HG03196 (cell line): ENCODE measurements around the gene CEP170B.
"Not testable (repeated sequence)": the region's sequence is repeated elsewhere in the genome, so short reads cannot be mapped to it uniquely, and the experiment has no call there.

Experiments used
- ATAC-seq: cut with Tn5 transposase; IDR thresholded peaks from one replicate; pipeline ENCODE4 v1.9.1; 2021; ENCODE audit not compliant: unreplicated experiment

Gene CEP170B

DNA sequence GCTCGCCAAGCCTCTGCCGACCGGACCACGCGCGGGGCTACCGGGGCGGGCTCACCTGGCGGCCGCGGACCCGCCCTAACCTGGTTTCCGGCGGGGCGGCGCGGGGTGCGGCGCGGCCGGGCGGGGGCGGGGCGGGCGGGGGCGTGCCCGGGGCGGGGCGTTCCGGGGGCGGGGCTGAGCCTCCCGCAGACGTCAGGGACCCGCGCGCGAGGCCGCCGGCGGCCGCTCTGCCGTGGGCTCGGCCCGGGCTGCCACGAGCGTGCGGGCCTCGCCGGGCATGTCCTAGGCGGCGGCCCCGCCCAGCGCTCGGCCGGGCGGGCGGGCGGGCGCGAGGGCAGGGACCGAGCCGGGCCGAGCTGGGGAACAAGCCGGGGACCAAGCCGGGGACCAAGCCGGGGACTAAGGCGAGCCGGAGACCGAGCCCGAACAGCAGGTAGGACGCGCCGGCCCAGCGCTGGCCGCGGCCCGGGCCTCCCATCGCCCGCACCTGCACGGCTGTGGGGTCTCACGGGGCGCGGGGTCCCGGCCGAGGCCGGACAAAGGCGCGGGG, at the start of gene CEP170B:
TSS of gene CEP170B (plus strand) at position 188 of the 550 bp plus-strand sequence. CDS start 3,183 bp downstream, outside the sequence.
- no peak for ATAC-seq

DNA sequence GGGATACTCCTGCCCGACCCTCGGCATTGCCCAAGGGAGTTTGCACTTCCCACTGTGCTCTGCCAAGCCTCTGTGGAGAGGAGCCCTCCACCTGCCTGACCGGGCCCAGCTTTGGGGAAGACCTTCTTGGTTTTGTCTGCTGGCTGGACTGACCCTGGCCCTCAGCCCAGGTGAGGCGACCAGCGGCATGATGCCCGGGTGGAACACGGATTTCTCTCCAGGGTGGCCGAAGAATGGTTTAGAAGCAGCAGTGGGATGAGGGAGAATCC, 48.5 kb upstream of the CEP170B start:
- ATAC-seq: no peak

DNA sequence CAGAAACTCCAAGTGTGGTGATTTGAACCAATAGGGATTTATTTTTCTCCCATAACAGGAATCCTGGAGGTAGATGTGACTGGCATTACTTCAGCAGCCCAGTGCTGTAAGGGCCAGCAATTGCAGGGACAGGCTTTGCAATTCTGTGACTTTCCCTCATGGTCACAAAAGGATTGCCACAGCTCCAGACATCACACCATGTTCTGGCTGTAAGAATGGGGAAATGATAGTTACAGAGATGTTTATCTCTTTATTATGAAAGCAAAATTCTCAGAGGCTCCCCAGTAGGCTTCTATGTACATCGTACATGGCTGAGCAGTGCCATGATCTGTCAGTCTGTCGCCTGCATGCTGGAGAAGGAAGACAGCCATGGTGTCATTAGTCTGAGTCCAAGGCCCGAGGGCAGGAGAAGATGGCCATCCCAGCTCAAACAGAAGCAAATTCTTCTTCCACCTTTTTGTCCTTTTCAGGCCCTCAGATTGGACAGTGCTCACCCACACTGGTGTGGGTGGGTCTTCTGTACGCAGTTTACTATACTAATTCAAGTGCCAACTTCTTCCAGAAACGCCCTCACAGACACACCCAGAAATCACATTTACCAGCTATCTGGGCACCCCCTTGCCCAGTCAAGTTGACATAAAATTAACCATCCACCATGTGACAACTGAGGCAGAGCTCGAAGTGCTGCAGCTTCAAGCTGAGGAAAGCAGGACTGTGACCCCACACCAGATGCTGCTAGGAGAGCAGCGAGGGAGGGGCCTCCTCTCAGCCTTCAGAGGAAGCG, 46.9 kb upstream of the CEP170B start:
- no peak for ATAC-seq

DNA sequence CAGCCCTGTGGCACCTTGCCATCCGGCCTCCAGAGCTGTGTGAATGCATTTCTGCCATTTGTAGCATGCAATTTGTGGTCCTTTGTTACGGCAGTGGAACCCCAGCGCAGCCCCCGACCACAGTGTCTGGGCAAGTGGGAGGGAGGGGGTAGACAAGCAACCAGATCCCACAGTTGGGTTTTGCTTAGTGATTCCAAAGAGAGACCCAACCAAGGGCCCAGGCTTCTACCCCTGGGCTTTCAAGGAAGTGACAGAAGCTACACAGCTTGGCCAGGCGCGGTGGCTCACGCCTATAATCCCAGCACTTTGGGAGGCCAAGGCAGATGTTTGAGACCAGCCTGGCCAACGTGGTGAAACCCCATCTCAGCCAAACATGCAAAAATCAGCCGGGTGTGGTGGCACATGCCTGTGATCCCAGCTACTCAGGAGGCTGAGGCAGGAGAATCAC, 46.3 kb upstream of the CEP170B start:
- no peak for ATAC-seq

DNA sequence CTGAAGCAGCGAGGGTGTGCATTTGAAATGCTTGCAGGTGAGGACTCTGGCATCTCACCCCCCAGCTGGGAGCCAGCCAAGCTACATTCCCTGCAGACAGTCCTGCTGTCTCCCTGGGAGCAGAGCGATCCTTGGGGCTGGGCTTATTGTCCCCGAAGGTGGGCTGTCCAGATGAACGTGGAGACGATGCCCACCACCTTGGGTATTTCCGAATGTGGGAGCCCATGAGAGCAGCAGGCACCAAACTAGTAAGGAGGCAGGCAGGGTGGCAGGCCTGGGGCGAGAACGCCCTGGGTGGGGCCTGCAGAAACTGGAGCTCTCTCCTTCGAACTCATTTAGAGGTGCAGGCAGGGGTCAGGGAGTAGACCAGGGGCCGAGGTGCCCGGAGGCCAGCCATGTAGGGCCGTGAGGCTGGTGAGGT, 45.7 kb upstream of the CEP170B start:
- no peak for ATAC-seq

DNA sequence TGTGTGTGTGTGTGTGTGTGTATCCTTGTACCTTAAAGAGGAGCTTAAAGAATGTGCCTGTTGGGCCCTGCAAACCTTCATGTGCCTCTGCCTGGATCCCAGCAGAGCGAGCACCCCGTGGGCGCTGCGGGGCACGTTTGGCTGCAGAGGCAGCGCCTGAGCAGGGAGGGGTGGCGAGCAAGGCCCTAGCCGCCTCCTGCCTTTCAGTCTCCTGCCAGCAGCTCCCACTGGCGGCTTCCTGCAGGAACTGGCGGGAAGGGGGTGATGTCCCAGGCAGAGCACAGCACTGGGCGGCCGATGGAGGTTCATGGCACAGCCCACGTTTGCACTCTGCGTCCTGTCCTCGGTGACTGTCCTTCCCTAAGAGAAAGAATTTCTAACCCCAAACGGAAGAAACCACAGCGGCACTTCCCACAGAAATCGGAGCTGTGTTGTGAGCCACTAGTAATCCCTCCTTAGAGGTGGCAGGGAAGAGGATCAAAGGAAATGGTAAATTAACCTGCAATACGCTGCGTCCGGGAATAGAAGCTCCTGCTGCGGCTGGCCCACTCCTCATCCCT, 44.3 kb upstream of the CEP170B start:
- ATAC-seq: no peak

DNA sequence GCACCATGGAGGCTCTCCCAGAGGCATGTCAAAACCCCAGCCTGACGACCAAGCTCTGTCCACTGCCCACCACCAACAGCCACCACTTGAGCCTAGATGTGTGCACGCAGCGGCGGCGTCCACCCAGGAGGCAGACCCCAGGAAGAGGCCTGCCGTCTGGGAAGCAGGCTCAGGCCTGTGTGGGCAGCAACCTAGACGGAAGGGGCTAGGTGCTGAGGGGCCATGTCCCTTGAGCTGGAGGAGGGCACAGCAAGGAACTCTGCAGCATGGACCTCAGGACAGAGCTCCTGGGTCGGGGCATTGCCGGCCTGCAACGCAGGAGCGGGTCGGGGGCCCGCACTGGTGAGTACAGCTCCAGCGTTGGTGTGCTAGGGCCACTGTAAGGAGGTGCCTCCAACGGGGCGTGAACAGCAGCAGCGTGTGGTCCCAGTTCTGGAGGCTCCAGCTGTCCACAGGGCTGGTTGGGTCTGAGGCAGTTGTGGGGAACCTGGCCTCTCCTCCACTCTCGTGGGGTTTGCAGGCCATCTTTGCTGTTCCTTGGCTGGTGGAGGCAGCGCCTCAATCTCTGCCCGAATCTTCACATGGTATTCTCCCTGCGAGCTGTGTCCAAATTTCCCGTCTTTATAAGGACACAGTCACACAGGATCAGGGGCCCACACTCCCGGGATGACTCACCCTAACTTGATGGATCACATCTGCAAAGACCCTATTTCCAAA, 43.7 kb upstream of the CEP170B start:
- ATAC-seq: no peak

DNA sequence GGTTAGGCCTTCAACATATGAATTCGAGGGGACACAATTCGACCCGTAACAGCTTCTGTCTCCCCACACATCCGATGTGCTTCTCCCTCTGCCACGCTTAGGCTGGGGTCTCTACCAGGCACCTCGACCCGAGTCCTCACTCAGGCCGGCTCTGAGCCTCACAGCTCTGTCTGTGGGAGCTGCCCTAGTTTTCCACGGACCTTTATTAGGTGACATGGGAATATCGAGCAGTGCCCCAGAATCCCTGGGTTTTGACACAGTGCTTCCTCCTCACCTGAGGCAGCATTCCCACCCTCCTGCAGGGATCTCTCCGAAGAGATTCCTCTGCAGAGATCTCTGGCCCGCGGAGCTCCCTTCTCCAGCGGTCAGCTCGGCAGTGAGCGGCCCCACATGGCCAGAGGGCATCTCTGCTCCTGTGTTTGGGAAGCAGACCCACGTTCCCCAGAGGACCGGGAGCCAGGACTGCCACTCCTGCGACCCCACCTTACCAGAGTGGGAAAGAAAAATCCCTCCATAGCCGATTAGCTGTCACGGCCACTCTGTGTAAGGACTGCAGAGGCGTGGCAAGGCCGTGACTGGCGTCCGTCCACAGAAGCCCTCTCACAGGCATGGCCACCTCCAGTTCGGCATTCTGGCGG, 43.0 kb upstream of the CEP170B start:
- ATAC-seq: no peak

DNA sequence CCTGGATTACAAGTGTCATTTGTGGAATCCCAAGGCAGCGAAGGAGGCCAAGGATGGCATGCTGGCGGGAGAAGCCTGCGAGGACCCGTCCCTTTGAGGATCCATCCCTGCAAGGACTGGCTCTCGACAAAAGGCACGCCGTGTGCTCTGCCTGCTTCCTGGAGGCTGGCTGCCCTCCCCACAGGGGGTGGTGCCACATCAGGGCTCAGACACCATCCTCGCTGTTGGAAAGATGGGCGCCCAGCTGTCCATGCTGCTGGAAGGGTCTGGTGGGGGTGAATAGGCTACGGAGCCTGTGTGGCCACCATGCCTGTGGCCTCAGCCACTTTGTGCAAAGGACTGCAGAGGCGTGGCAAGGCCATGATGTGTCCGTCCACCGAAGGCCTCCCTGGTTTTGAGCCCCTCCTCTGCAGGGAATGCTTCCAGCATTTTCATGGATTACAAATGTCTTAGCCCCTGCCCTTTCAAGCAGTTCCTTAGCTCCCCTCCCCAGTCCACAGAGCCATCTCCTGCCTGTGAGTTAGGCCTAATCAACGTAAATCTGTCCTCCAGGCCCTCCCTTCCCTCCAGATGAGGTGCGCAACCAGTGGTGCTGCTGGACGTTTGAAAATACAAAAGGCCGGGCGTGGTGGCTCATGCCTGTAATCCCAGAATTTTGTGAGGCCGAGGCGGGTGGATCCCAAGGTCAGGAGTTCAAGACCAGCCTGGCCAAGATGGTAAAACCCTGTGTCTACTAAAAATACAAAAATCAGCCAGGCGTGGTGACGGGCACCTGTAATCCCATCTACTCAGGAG, 42.0 kb upstream of the CEP170B start:
- no peak for ATAC-seq

DNA sequence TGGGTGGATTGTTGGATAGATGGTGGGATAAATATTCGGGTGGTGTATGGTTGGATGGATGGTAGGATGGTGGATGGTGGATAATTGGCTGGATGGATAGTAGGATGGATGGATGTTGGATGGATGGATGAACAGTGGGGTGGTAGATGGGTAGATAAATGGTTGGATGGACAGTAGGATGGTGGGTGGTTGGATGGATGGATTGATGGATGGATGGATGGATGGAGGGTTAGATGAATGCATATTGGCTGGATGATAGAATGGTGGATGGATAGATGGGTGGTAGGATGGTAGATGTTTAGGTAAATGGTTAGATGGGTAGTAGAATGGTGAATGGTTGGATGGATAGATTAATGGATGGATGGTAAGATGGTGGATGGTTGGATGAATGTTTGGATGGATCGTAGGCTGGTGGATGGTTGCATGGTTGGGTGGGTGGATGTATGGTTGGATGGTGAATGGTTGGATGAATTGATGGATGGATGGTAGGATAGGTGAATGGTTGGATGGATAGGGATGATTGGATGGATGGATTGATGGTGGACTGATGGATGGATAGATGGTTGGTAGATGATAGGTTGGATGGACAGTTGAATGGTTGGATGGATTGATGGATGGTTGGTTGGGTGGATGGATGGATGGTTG, 40.6 kb upstream of the CEP170B start:
- no peak for ATAC-seq

DNA sequence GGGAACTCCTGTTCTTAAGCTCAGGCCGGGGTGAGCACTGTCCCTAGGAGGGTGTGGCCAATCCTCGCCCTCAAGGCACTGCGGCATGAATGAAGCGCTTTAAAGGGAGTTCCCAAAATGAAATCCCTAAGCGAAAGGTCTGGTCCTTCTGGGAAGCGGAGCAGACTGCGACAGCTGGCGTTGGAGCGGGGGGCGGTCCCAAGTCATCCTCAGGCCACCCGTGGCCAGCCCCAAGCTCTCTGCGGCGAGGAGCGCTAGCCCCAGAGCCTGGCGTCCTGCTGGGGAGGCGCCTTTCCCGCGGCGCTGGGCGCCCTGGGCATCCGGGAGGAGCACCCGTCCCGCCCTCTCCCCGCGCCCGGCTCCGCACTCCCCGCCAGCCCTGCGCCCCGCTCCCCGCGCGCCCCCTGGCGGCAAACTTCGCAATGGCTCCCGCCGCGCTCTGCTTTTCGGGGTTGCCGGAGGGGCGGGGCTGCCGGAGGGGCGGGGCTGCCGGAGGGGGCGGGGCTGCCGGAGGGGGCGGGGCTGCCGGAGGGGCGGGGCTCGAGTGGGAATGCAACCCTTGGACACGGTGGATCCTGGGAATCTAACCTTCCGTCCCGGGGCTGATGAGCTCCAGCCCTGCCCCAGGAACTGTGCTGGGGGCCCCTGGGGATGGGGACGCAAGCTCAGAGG, 38.7 kb upstream of the CEP170B start:
- ATAC-seq: peak; percentile 62

DNA sequence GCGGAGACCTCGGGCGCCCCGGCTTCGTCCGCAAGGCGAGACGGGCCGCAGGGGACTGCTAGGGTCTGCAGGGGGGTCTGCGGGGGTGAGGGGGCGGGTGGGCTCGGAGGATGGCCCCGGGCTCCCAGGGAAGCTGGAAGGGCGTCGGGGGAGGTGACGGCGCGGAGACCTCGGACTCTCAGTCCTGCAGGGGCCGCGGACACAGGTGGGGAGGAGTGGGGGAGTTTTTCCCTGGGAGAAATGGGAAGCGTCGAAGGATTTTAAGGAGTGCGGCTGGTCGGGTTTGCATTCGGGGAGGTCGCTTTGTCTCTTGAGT, 38.2 kb upstream of the CEP170B start:
- ATAC-seq: no peak

DNA sequence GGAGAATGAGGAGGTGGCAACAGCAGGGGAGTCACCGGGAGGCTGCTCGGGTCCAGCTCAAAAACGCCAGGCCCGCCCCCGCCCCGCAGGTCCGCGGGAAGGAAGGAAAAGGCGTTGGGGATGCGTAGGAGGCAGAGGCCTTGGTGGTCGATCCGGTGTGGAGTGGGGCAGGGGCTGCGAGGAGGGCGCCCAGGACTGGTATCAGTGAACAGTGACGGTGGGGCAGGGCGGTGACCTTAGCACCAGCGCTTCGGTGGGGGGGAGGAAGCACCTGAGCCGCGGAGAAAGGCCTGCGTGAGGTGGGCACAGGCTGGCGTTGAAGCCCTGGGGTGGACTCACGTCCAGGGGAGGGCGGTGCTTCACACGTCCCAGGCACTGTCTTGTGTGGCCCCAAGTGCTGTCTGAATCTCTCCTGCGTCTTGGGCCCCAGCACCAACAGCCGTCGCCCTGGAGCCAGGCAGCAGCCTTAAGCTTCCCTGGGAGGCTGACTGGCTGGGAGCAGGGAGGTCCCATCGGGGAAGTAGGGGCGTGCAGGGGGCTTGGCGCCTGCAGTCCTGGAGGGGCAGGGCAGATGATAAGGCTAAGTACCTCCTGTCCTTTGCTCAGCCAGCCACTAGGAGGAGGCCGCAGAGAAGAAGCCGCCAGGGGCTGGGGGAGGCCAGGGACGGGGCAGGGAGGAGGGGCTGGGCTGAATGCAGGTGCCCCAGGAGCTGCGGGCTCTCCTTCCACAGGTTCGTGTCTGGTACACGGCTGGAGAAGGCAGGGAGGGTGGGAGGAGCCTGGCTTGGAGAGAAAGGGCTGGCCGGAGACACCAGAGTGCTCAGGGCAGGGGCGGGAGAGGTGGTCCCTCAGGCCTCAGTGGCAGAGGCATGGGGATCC, 37.7 kb upstream of the CEP170B start:
- ATAC-seq: no peak

DNA sequence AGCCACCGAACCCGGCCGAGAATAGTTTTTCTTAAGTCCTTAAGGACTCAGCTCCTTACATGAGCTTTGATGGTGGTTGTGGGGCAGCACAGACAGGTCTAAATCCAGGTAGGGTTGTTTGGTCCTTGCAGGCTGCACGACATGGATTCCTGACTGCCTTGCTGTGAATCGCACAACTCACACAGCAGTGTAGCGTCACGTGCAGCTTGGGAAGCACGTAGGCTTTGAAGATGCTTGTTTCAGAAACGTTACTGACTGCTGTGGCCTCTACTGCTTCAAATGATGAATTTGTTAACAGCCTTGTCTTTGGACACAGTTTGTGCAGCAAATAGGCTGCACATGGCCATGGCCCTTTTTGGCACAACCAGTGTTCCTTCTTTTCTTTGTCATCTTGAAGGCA, 34.3 kb upstream of the CEP170B start:
- no peak for ATAC-seq

DNA sequence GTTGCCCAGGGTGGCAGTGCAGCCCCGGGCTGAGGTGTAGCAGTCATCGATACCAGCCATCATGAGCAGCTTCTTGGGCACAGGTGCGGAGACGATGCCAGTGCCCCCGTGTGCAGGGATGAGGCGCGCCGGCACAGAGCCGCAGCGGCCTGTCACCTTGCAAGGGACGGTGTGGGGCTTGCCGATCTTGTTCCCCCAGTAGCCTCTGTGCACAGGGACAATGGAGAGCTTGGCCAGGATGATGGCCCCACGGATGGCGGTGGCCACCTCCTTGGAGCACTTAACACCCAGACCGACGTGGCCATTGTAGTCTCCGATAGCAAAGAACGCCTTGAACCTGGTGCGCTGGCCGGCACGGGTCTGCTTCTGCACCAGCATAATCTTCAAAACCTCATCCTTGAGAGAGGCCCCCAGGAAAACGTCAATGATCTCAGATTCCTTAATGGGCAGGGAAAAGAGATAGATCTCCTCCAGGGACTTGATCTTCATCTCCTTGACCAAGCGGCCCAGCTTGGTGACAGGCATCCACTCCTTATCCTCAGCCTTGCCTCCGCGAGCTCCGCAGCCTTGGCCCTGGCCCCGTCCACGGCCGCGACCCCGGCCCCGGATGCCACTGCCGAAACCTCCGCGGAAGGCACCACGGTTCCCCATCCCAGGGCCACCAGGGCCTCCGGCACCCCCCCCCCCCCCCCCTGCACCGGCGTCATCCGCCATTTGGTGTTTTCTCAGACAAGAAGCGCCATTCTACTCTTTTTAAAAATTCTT, 28.7 kb upstream of the CEP170B start:
- ATAC-seq: not testable (repeated sequence)

DNA sequence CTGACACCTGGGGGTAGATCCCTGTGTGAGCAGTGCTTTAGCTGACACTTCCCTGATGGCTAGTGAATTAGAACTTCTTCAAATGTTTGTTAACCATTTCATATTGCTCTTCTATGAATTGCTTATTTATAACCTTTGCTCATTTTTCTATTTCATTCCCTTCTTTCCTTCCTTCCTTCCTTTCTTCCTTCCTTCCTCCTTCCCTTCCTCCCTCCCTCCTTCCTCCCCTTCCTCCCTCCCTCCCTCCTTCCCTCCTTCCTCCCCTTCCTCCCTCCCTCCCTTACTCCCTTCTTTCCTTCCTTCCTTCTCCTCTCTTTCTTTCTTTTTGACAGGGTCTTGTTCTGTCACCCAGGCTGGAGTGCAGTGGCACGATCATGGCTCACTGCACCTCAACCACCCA, 23.3 kb upstream of the CEP170B start:
- no peak for ATAC-seq

DNA sequence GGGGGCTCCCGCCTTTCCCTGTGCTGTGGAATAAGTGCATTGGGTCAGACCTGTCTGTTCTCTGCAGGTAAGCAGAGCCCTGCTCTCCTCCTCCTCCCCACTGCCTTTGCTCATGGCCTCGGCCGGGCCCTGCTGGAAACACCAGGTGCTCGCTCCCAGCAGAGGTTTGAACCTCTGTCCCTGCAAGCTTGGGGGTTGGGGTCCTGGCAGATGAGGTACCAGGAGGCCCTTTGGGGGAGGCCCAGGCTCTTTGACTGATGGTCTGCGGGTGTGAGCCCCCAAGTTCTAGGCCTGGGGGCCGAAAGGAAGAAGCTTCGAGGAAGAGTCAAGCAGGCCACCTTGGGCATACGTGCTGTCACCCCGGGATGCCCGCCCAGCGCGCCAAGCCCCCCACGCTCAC, 22.1 kb upstream of the CEP170B start:
- ATAC-seq: no peak
